ENCODE data around the gene RFX8.
"Not testable (repeated sequence)": the region's sequence is repeated elsewhere in the genome, so short reads cannot be mapped to it uniquely, and the experiment has no call there.

RFX8 gene

GRCh38 chr2:101375653-101376052, 99.3 kb downstream of the RFX8 start:
- DNase-seq (ENCODE audit: low read depth) = no peak

- no peak for DNase-seq (ENCODE audit: low read depth)
These were observed 99.9 kb downstream of the RFX8 start for GRCh38 chr2:101374821-101375561.

DNA sequence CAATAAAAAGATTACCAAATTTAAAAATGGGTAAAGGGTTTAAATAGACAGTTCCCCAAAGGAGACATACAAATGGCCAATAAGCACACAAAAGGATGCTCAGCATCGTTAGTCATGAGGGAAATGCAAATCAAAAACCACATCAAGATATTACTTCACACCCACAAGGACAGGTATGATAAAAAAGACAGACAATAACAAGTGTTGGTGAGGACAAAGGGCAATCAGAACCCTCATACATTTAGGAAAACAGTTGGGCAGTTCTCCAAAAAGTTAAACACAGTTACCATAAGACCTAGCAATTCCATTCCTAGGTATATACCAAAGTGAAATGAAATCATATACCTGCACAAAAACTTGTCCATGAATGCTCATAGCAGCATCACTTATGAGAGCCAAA, 102.1 kb downstream of the RFX8 start:
- no peak for DNase-seq (ENCODE audit: low read depth)

- DNase-seq (ENCODE audit: low read depth) = no peak
These were observed 103.3 kb downstream of the RFX8 start for GRCh38 chr2:101371636-101372035.

- DNase-seq (ENCODE audit: low read depth) = no peak
These were observed 105.8 kb downstream of the RFX8 start for GRCh38 chr2:101369100-101369499.

- no peak for DNase-seq (ENCODE audit: low read depth)
These were observed 106.5 kb downstream of the RFX8 start for GRCh38 chr2:101368376-101368775.

DNA sequence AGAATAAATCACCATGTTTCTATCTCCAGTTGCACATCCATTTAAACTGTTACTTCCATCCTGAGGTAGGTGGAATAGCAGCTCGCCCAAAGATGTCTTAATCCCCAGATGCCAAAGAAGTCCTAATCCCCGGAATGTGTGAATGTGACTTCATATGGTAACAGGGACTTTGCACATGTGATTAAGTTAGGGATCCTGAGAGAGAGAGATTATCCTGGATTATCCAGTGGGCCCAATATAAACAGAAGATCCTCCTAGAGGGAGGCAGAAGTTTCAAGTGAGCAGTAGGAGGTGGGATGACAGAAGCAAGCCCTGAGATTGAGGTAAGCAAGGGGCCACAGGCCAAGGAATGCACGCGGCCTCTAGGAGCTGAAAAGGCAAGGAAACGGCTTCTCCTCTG, 107.4 kb downstream of the RFX8 start:
- DNase-seq (ENCODE audit: low read depth) = no peak

DNA sequence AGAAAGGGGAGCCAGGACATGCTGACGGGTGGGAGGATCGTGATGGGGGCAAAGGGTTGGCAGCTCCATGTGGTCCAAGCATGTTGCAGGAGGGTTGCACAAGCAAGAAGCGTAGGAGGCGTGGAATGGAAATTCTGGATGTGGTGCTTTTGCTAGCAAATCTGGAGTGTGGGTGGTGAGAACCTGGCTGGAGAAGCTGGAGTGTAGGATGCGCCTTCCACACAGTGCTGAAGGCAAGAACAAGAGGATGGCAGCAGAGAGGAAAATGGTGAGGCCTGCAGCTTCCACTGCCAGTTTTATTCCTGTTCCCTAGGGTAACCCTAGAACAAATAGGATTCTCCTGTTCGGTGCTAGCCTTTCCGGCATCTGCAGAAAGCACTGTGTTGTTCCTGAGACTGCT, 110.0 kb downstream of the RFX8 start:
- no peak for DNase-seq (ENCODE audit: low read depth)

DNA sequence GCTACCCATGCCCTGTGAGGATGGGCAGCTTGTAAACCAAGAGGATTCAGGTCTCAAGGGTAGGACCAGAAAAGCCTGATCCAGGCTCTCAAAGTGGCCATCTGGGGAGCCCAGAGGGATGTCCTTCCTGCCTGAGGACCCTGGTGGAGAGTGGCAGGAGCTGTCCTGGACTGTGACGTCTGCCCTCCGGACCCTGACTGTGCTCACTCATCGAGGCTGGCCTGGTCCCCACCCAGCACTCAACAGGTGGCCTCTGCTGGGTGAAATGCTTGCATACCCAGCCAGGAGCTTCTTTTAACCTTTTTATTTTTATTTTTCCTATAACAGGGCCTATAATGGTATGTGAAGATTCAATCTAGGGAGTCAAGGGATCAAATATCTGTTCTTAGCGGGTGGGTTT, 112.1 kb downstream of the RFX8 start:
- DNase-seq (ENCODE audit: low read depth) = no peak

DNA sequence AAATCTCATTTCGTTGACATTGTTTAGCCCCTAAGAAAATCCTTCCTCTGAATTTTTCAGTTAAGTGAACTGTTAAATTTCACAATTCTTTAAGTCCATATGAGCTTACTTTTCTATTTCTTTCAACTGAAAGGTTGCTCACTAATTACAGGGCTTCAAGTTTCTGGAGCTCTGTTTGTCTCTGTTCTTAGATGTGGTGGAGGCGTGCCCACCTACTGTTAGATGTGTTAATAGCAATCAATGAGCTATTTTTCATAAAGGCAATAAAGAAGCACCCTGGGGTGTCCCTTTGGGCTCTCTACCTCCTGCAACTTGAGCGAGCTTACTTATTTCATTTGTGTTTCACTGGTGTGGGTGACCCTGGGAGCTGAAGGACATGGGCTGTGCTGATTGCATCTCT, 112.6 kb downstream of the RFX8 start:
- DNase-seq (ENCODE audit: low read depth) = no peak

- no peak for DNase-seq (ENCODE audit: low read depth)
These were observed 113.4 kb downstream of the RFX8 start for GRCh38 chr2:101361522-101361921.

DNA sequence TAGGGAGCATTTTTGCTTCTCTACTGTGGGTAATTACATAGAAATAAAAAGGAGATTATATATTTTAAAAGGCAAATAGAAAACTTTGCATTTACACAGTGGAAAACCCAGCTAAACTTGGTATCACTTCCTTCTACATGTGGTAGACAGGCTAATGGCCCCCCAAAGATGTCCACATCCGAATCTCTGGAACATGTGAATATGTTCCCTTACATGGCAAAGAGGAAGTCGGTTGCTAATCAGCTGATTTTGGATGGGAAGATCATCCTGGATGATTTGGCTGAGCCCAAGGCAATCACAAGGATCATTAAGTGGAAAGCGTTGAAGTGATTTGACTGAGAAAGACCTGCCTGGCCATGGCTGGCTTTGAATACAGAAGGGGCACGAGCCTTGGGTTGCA, 113.8 kb downstream of the RFX8 start:
- no peak for DNase-seq (ENCODE audit: low read depth)

DNA sequence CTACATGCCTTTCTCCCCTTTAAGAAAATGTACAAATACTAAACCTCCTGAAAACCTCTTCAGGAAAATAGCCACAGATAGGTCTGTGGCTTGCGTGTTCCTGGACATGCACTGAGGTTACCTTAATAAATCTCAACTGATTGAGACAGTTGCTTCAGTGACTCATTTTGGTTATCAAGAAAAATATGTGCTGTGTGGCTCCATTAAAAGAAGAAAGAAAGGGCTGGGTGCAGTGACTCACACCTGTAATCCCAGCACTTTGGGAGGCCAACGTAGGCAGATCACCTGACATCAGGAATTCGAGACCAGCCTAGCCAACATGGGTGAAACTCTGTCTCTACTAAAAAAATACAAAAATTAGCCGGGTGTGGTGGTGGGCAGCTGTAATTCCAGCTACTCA, 114.7 kb downstream of the RFX8 start:
- no peak for DNase-seq (ENCODE audit: low read depth)

DNA sequence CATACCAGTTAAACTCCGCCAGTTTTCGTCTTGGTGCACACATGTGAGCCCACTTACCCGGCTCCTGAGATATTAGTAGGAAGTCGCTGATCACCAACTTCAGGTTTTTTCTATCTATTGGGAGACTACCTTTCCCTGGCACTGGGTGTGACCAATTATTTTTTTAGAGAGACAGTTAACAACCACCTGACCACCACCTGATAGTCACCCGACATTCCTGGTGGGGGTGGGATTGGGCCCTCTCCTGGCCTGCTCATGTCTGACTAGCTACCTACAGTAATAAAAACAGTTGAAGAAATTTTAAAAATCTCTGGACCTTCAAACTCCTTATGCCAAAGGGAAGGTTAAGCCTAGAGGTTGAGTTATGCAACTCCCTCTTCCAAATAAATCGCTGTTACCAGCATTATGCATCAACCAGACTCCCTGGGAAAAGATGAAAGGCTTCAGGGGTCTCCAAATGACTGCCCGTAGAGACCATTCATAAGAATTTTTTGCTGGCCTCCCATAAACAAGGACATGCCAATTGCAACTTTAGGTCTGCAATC, 115.4 kb downstream of the RFX8 start:
- no peak for DNase-seq (ENCODE audit: low read depth)

- no peak for DNase-seq (ENCODE audit: low read depth)
These were observed 117.5 kb downstream of the RFX8 start for GRCh38 chr2:101357376-101357775.

GRCh38 chr2:101356521-101356920, 118.4 kb downstream of the RFX8 start:
- no peak for DNase-seq (ENCODE audit: low read depth)

GRCh38 chr2:101356055-101356454, 118.9 kb downstream of the RFX8 start:
- DNase-seq (ENCODE audit: low read depth) = no peak

DNA sequence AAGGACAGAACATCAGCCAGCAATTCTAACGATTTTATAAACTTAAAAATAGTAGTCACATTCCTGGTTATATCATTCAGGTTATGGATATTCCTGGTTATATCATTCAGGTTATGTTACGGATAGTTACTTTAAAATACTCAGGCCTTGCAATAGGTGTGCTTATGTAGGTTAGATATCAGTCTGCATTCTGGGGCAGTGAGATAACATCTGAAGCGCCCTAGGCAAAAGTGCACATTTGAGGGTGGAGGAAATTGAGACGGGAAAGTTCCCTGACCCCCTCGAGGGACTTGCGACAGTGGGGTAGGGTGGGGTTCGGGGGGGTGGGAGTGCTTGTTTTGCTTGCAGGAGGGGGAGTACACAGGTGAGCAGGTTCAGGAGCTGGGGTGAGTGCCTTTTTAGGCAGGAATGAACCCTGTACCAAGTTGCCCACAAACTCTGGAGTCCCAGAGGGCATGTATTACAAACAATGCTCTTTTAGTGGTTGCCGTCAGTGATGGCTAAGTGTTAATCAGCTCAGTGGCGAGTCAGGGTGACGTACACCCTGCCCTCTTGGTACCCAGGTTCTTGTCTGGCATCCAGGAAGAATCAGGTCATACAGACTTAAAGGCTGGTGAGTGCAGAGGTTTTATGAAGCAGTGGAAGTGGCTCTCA, 119.4 kb downstream of the RFX8 start:
- DNase-seq (ENCODE audit: low read depth) = no peak

DNA sequence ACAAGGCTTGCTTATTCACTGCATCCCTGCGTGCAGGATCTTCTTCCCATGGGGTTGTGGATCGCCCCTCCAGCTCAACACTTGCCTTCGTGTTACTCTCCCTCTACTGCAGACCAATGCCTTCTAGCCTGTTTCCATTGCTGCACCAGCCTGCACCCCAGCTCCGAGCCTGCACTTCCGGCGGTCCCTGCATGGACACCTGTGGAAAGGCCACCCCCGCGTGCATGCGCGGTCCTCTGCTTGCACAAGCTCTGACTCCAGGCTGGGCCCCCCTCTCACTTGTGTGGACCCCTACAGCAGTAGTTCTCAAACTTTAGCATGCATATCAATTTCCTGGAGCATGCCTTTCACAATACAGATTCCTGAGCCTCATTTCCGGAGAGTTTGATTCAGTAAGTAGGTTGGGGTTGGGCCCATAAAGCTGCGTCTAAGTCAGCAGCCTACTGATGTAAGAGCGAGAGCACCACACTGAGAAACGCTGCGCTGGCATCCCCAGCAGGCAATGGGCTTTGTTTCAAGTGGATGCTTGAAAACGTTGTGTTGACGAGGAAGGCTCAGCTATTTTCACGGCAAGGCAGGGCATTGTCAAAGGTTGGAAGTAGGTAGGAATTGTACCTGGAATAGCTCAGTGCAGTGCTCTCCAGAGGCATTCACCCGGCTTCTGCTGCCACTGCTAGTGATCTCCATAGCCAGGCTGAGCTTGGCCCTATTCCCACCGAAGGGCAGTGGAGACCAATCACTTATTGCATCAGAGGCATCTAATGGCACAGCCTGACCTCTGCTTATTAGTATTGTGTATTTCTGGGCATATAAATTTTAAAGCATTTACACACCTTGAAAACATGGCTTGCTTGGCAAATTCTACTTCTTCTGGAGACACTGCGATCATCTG, 120.2 kb downstream of the RFX8 start:
- no peak for DNase-seq (ENCODE audit: low read depth)

GRCh38 chr2:101352631-101353030, 122.3 kb downstream of the RFX8 start:
- DNase-seq (ENCODE audit: low read depth) = not testable (repeated sequence)

- no peak for DNase-seq (ENCODE audit: low read depth)
These were observed 123.7 kb downstream of the RFX8 start for GRCh38 chr2:101351207-101351606.

DNA sequence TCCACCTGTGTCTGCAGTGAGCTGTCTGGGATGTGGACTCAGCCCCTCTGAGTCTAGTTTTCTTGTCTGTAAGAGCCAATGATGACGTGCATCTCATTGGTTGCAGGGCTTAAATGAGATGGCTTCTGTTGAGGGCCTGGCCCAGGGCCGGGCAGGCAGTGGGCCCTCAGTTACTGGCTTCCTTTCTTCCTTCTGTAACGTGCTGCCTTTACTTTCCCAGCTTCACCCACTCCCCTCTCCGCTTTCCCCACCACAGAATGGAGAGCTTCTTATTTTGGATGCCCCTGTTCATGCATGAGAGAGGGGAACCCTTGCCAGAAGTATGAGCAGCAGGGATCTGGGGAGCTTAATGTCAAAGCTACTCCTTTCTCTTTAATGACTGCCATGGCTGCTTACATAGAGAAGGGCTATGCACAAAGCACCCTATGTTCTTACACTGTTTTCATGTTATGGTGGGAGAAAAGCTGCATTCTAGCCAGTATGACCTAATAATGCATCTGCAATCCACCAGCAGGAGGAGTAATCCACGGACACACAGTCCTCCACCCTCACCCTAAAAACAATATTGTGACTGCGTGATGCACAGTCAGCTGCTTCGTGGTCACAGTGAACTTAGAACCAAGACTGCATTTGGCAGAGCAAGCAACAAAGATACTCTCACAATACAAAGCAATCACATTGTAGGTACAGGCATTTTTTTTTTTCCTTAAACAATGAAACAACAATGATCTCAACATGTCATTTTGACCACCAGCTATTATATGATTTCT, 124.8 kb downstream of the RFX8 start:
- DNase-seq (ENCODE audit: low read depth) = no peak
